ENCODE measurements around the gene SH3RF1. TPM values are rescaled to one million over a fixed set of nuclear protein-coding genes. Genes with fewer than 3 reads are reported as not detected.

The SH3RF1 gene
- total and polyA plus RNA-seq, 2 experiments from 2014 or later, result 7.8 to 12.4 TPM

DNA sequence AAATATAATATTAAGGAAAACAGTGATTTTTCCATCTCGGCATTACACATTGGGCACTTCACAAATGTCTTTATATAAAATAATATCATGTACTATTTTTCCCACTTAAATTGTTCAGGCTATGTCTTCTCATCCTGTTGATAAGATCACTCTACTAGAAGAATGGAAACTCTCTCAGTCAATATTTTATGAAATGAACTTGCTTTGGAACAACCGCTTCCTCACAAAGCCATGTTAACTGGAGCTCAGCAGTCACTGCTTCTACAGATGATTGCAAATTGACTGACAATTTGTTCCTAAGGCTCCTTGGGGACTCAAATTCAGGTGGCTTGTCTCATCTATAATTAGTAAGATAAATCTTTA, 133.2 kb downstream of the SH3RF1 start (continued):
- TF ChIP-seq POLR2AphosphoS5 (IDR thresholded peaks at IDR 0.05; ENCODE audit: low read depth) (no peak), ZNF114 (CRISPR knock-in tag; IDR thresholded peaks at IDR 0.05) (no peak), EZH2phosphoT487 (IDR thresholded peaks at IDR 0.05; ENCODE audit: unreplicated experiment) (no peak)
- TF ChIP-seq, protein P1, sequence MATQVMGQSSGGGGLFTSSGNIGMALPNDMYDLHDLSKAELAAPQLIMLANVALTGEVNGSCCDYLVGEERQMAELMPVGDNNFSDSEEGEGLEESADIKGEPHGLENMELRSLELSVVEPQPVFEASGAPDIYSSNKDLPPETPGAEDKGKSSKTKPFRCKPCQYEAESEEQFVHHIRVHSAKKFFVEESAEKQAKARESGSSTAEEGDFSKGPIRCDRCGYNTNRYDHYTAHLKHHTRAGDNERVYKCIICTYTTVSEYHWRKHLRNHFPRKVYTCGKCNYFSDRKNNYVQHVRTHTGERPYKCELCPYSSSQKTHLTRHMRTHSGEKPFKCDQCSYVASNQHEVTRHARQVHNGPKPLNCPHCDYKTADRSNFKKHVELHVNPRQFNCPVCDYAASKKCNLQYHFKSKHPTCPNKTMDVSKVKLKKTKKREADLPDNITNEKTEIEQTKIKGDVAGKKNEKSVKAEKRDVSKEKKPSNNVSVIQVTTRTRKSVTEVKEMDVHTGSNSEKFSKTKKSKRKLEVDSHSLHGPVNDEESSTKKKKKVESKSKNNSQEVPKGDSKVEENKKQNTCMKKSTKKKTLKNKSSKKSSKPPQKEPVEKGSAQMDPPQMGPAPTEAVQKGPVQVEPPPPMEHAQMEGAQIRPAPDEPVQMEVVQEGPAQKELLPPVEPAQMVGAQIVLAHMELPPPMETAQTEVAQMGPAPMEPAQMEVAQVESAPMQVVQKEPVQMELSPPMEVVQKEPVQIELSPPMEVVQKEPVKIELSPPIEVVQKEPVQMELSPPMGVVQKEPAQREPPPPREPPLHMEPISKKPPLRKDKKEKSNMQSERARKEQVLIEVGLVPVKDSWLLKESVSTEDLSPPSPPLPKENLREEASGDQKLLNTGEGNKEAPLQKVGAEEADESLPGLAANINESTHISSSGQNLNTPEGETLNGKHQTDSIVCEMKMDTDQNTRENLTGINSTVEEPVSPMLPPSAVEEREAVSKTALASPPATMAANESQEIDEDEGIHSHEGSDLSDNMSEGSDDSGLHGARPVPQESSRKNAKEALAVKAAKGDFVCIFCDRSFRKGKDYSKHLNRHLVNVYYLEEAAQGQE (IDR thresholded peaks at IDR 0.05; ENCODE audit: unreplicated experiment), result no peak

DNA sequence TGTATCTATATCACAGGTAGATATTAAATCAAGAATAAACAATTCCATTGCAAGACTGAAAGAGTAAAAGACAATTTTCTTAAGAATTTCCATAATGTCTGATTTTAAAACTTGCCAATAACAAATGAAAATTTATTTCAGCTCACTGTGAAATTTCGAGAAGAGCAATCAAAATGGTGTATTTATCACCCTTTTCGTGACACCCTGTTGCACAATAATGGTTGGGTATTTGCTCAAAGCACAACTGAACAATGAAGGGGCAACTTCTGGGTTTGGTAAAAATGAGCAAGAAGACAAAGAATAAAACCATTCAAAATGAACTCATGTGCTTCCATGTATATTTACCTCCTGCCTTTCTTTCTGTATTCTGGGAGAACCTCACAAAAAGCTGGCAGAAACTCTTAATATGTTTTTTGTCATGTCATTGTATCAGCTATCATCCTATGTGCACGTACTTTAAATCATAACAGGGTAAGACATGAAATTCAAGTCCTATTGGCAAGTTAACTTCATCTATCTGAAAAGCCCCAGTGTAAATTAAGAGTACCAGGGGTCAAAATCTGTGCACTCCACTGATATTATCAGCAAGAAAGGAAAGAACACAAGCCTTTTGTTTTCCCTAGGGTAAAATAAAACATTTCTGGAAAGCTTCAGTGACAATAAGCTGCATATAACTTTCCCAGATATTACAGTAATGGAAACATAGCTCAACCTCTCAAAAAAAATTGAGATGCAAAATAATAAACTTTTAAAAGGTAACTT, 133.8 kb downstream of the SH3RF1 start:
- no peak overlapping the region for H3K4me3 Mint-ChIP-seq
- no peaks in the 10 kb centered on the region for H3K9me2 ChIP-seq (ENCODE audit: insufficient read depth)
- H3K9me3 Mint-ChIP-seq, result no peaks in the 10 kb centered on the region
- H3K4me1 Mint-ChIP-seq, result no peaks in the 10 kb centered on the region
- ATAC-seq (no peak), DNase-seq (ENCODE audit: low spot score) (no peak)
- no peaks in the 10 kb centered on the region for H3K36me3 ChIP-seq (ENCODE audit: insufficient read depth)
- H2AFZ ChIP-seq, result no peak overlapping the region
- no peaks in the 10 kb centered on the region for H3K79me2 ChIP-seq (replicated peaks; ENCODE audit: insufficient read depth)
- H3K4me3 ChIP-seq, result no peak overlapping the region
- H3K27me3 ChIP-seq (ENCODE audit: insufficient read depth), result no peaks in the 10 kb centered on the region
- no peak overlapping the region for H3K27ac Mint-ChIP-seq
- TF ChIP-seq POLR2AphosphoS5 (IDR thresholded peaks at IDR 0.05; ENCODE audit: low read depth) (no peak), STAT1 (IDR thresholded peaks at IDR 0.05; ENCODE audit: unreplicated experiment) (no peak), CTCF (conservative IDR thresholded peaks at IDR 0.05; ENCODE audit: low read depth in 2 of 2) (no peak)
- H3K27me3 Mint-ChIP-seq (ENCODE audit: insufficient read depth, low read depth, poor library complexity), result peaks cover 1% of the 10 kb centered on the region
- H3K4me2 ChIP-seq, result no peak overlapping the region
- H3K4me1 ChIP-seq (ENCODE audit: insufficient read depth), result no peaks in the 10 kb centered on the region
- no peaks in the 10 kb centered on the region for H3F3A ChIP-seq (replicated peaks; ENCODE audit: low read depth)
- peaks cover 29% of the 10 kb centered on the region for H3K36me3 Mint-ChIP-seq (ENCODE audit: low read depth)
- no peak overlapping the region for H3K27ac ChIP-seq (ENCODE audit: low read depth)
- H4K20me1 ChIP-seq (replicated peaks; ENCODE audit: insufficient read depth), result no peaks in the 10 kb centered on the region

DNA sequence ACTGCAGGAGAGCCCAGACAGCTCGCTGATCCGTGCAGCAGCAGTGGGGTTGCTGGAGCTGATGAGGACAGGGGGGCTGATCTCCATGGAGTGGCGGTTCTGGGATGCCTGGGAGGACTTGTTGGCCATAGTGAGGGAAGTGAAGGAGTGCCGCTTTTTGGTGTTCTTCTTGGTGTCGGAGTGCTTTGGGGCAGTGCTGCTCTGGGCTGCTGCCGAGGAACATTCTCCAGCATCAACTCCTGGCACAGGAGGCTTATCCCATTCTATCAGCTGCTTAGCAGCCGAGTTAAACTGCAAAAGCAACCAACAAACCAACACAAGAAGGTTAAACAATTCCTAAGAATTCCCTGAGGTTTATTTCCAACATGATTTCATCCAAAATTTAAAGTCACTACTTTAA, 134.4 kb downstream of the SH3RF1 start:
- H3K27me3 ChIP-seq (ENCODE audit: insufficient read depth), result no peaks in the 10 kb centered on the region
- H3K27me3 Mint-ChIP-seq (ENCODE audit: insufficient read depth, low read depth, poor library complexity), result peaks cover 1% of the 10 kb centered on the region
- no peaks in the 10 kb centered on the region for H3K9me2 ChIP-seq (ENCODE audit: insufficient read depth)
- peak overlapping the region; percentile 60; the same call in 1 of the 2 replicates for H3K27ac ChIP-seq (ENCODE audit: low read depth)
- no peaks in the 10 kb centered on the region for H3K9me3 Mint-ChIP-seq
- no peak overlapping the region for H3K4me3 Mint-ChIP-seq
- H3K36me3 Mint-ChIP-seq (ENCODE audit: low read depth), result peaks cover 31% of the 10 kb centered on the region
- H4K20me1 ChIP-seq (replicated peaks; ENCODE audit: insufficient read depth), result no peaks in the 10 kb centered on the region
- ATAC-seq (no peak; the same call in 2 of the 3 replicates), DNase-seq (ENCODE audit: low spot score) (no peak)
- H3K4me3 ChIP-seq, result no peak overlapping the region
- H3K4me2 ChIP-seq, result no peak overlapping the region
- H3K79me2 ChIP-seq (replicated peaks; ENCODE audit: insufficient read depth), result no peaks in the 10 kb centered on the region
- no peaks in the 10 kb centered on the region for H3K4me1 ChIP-seq (ENCODE audit: insufficient read depth)
- H3K4me1 Mint-ChIP-seq, result peaks cover under 1% of the 10 kb centered on the region; the same call in 1 of the 3 replicates
- H3F3A ChIP-seq (replicated peaks; ENCODE audit: low read depth), result no peaks in the 10 kb centered on the region
- no peak overlapping the region for H2AFZ ChIP-seq
- H3K27ac Mint-ChIP-seq, result peak overlapping the region; percentile 47; the same call in 1 of the 2 replicates
- H3K36me3 ChIP-seq (ENCODE audit: insufficient read depth), result no peaks in the 10 kb centered on the region
- no peak for TF ChIP-seq ZNF462 (CRISPR knock-in tag; IDR thresholded peaks at IDR 0.05)
- TF ChIP-seq STAT1 (IDR thresholded peaks at IDR 0.05; ENCODE audit: unreplicated experiment), result no peak

Measured in GM23338 (cell line).